Esophagus squamous epithelium (tissue), 4 donors: Measurements from ENCODE around the gene PRSS57.

Source experiments
- CTCF ChIP-seq, 6 experiments: fragments of 450-650 bp in 4 of 6; fragments of 200-600 bp in 2 of 6; sonication (generic) in 2 of 6; IDR thresholded peaks; one replicate each; pipeline ENCODE4 v1.5.1; 2016 to 2019; ENCODE audit warnings: antibody characterized with exemption in 6 of 6, mild to moderate bottlenecking in 4 of 6, moderate library complexity in 4 of 6
- POLR2A ChIP-seq, 4 donors: fragments of 450-650 bp; IDR thresholded peaks; one replicate each; pipeline ENCODE4 v1.6.1; 2017; ENCODE audit warnings: antibody characterized with exemption in 4 of 4, mild to moderate bottlenecking in 4 of 4, moderate library complexity in 3 of 4

GRCh38 chr19:660793-661426 lies 34.3 kb downstream of the PRSS57 start:
- no peak for TF ChIP-seq CTCF (IDR thresholded peaks at IDR 0.05)
- TF ChIP-seq POLR2A (IDR thresholded peaks at IDR 0.05): no peak
